Colonic mucosa (tissue), 4 donors: ENCODE data around the gene LGI4. TPM values are rescaled to one million over a fixed set of nuclear protein-coding genes. Genes with fewer than 3 reads are reported as not detected.

Source experiments
- DNase-seq: peaks from one replicate; pipeline ENCODE4 v3.0.0-alpha.2; 2020
- H3K27ac ChIP-seq: fragments of 200-600 bp; one replicate; pipeline ENCODE4 v1.8.0; 2021
- H3K27me3 ChIP-seq: fragments of 200-600 bp; one replicate; pipeline ENCODE4 v1.8.0; 2021
- H3K36me3 ChIP-seq: fragments of 200-600 bp; one replicate; pipeline ENCODE4 v1.8.0; 2021
- H3K4me1 ChIP-seq: fragments of 200-600 bp; one replicate; pipeline ENCODE4 v1.8.0; 2021; ENCODE audit warnings: mild to moderate bottlenecking
- H3K4me3 ChIP-seq: fragments of 200-600 bp; one replicate; pipeline ENCODE4 v1.8.0; 2021
- H3K9ac ChIP-seq, 2 donors: one replicate each; pipeline ENCODE4 v1.7.0; 2013; ENCODE audit warnings: control low read depth in 2 of 2, low read depth in 2 of 2, low read length in 2 of 2
- H3K9me3 ChIP-seq: fragments of 200-600 bp; one replicate; pipeline ENCODE4 v1.8.0; 2021
- CTCF ChIP-seq: fragments of 200-600 bp; IDR thresholded peaks from one replicate; pipeline ENCODE4 v1.8.0; 2022; ENCODE audit warnings: antibody characterized with exemption, mild to moderate bottlenecking
- intact Hi-C: fragments of 100-400 bp; cut with DNase I; formaldehyde crosslinking; loops from one replicate; pipeline ENCODE4 v1.14.1; 2022
- total RNA-seq, 2 donors: library from RNA; stranded (reverse); fragmentation: NEBNext Ultra II Directional in 1 of 2; extraction: Animal tissue kit (Norgen Biotek cat#: 25700) in 1 of 2; gene quantifications; one replicate each; pipeline ENCODE4 v1.2.1, GENCODE V29; 2021
- donor health status: healthy.
- donor health status: DM: no; HTN: no; CAD: no.
- donor health status: DM: no; HTN: no; CAD: no.

LGI4 gene
- total RNA-seq, 2 donors from 2014 or later = 5.8 to 10.2 TPM

DNA sequence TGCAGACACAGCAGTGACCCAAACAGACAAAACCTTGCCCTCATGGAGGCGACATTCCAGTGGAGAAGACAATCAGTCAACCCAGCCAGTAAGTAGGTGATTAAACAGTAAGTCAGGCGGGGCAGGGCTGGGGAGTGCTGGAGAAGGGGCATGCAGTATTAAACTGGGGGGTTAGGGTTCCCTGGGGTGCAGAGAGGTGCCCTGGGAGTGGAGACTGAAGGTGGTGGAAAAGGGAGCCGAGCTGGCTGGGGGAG, 50.4 kb downstream of the LGI4 start:
- TF ChIP-seq CTCF = no peak
- intact Hi-C loops = no loop called here
- Histone ChIP-seq H3K27me3 (no peaks in the 10 kb centered on the region), H3K36me3 (no peaks in the 10 kb centered on the region), H3K9ac (no peak overlapping the region), H3K9me3 (no peaks in the 10 kb centered on the region), H3K4me3 (no peak overlapping the region), H3K27ac (no peak overlapping the region), H3K4me1 (no peaks in the 10 kb centered on the region)
- no peak for DNase-seq

DNA sequence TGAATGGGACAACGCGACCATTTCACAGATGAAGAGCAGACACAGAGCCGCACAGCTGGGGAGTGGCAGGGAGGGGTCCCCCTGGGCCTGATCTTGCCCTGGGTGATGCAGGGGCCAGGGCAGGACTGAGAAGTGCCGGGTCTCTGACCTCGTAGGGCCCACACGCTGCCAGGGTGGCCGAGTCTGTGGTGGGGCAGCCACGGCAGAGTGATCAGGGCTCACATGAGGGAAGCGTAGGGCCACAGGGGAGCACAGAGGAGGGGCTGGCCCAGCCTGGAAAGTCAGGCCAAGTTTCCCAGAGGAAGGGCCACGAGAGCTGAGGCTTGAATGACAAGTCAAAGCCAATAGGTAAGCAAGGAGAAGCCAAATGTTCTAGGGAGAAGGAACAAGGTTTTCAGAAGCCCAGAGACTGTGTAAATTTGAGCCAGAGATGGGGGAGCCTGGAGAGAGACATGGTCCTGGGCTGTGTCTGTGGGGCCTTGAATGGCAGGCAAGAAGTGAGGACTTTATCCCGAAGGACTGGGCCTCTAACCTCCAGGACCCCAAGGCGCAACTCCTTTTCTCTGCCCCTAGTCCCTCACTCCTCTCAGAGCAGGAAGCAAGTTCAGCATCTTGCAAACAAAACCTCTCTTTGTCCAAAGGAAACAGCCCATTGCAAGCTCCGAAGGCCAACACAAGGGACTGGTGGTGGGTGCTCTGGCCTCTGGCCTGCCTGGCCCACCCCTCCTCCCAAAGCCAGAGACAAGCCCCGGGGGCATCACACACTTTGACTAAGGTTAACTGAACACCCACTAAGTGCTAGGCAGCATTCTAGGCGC, 51.0 kb downstream of the LGI4 start:
- no peak for DNase-seq

DNA sequence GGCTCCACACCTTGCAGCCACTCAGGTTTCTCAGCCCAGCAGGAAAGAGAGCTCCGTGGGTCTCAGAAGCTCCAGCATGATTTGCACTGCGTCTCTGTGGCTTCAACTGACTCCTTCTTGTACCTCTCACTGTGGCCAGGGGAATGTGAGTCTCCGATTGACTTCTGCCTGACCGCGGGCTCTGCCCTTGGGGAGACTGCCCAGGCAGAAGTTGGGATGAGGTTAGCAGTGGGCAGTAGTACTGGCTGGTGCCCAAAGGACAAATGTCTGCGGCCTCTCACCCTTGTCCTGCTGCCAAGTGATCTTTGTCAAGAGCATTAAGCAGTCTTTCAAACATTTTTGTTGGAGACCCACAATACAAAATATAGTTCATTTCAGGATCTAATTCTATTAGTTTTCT, 53.7 kb downstream of the LGI4 start:
- Histone ChIP-seq H3K4me3 (no peak overlapping the region), H3K9ac (no peak overlapping the region), H3K4me1 (no peaks in the 10 kb centered on the region), H3K27ac (no peak overlapping the region), H3K9me3 (no peaks in the 10 kb centered on the region), H3K36me3 (no peaks in the 10 kb centered on the region), H3K27me3 (no peaks in the 10 kb centered on the region)
- intact Hi-C loops = no loop called here
- DNase-seq = no peak
- TF ChIP-seq CTCF = no peak

More for the DNA sequence above, 51.0 kb downstream of the LGI4 start:
- TF ChIP-seq CTCF = no peak
- no peaks in the 10 kb centered on the region for H3K9me3 ChIP-seq
- no peak overlapping the region for H3K9ac ChIP-seq
- no peaks in the 10 kb centered on the region for H3K4me1 ChIP-seq
- intact Hi-C loops = no loop called here
- H3K27ac ChIP-seq = no peak overlapping the region
- H3K27me3 ChIP-seq = no peaks in the 10 kb centered on the region
- H3K36me3 ChIP-seq = no peaks in the 10 kb centered on the region
- H3K4me3 ChIP-seq = no peak overlapping the region

DNA sequence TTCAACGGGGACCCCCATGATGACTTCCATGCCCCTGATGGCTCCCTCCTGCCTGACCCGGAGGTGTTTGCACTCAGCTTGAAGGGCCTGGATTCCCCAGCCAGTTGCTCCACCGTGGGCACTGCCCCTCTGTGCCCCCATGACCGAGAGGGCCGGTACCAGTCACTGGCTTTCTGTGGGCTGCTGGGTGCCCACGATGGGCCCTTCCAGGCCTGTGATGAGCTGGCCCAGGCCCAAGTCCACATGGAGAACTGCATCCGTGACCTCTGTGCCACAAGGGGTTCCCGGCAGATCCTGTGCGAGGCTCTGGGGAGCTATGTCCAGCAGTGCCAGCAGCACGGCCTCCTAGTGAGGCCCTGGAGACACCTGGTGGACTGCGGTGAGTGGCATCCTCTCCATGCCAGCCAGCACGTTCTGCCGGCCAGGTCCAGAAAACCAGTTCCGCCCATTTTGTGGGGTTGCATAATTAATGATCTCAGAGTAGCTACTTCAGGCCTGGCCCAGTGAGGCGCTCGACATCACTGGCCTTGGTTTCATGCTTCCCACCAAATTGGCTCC, 54.2 kb downstream of the LGI4 start:
- DNase-seq = no peak
- H3K4me1 ChIP-seq = no peaks in the 10 kb centered on the region
- no peaks in the 10 kb centered on the region for H3K9me3 ChIP-seq
- H3K27ac ChIP-seq = no peak overlapping the region
- H3K27me3 ChIP-seq = no peaks in the 10 kb centered on the region
- H3K36me3 ChIP-seq = no peaks in the 10 kb centered on the region
- H3K9ac ChIP-seq = no peak overlapping the region
- no peak overlapping the region for H3K4me3 ChIP-seq
- TF ChIP-seq CTCF = no peak
- intact Hi-C loops = no loop called here

DNA sequence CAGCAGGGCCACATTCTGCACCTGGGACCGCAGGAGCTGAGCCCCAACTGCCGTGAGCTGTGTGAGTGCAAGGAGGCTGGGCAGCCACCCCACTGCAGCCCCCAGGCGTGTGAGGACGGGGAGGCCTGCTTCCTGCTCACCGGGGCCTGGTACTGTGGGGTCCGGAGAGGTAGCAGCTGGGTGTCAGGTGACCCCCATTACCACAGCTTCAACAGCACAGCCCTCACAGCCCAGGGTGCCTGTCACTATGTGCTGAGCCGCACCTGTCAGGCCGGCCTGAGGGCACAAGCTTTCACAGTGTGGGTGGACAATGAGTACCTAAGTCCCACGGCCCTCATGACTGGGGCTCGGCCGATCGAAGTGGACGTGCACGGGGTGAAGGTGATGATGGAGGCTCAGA, 55.0 kb downstream of the LGI4 start:
- no peak for TF ChIP-seq CTCF
- Histone ChIP-seq H3K27me3 (no peaks in the 10 kb centered on the region), H3K27ac (no peak overlapping the region), H3K4me3 (no peak overlapping the region), H3K9me3 (no peaks in the 10 kb centered on the region), H3K9ac (no peak overlapping the region), H3K4me1 (no peaks in the 10 kb centered on the region), H3K36me3 (no peaks in the 10 kb centered on the region)
- intact Hi-C loops = no loop called here
- DNase-seq = no peak
